HG03460 (cell line): ENCODE data around the gene TMEM151B.

ENCODE experiments used
- ATAC-seq: cut with Tn5 transposase; IDR thresholded peaks from one replicate; pipeline ENCODE4 v1.9.1; 2021; ENCODE audit not compliant: unreplicated experiment

Gene TMEM151B

DNA sequence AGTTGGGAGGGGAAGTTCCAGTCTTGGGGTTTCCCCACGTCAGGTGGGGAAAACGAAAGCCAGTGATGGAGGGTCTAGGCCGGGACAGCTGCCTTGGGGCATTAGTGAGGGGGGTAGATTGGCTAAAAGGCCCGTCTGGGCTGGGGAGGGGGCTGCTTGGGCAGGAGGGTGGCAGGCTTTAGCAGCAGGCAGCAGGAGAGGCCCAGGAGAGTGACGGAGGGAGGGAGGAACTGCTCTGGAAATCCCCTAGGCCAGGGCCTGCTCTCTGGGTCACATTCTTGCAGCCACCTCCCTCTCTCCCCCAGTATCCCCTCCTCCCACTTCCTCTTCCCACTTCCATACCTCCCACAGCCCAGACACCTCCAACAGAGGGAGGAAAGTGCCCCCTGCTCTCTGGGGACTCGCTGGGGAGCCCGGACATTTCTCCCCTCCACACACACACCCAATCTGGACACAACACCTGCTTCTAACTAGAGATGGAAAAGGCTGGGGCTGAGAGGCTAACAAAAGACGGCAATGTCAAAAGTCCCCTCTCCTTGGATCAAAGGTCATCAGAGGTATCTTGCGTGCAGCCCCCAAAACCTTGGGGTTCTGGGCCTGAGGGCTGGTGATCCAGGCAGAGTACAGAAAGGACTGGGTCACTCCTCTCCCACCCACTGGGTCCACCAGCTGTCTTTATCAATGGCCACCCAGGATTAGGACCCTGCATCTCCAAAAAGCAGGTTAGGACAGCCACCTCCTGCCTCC lies 6.7 kb upstream of the TMEM151B start:
- ATAC-seq, result no peak

DNA sequence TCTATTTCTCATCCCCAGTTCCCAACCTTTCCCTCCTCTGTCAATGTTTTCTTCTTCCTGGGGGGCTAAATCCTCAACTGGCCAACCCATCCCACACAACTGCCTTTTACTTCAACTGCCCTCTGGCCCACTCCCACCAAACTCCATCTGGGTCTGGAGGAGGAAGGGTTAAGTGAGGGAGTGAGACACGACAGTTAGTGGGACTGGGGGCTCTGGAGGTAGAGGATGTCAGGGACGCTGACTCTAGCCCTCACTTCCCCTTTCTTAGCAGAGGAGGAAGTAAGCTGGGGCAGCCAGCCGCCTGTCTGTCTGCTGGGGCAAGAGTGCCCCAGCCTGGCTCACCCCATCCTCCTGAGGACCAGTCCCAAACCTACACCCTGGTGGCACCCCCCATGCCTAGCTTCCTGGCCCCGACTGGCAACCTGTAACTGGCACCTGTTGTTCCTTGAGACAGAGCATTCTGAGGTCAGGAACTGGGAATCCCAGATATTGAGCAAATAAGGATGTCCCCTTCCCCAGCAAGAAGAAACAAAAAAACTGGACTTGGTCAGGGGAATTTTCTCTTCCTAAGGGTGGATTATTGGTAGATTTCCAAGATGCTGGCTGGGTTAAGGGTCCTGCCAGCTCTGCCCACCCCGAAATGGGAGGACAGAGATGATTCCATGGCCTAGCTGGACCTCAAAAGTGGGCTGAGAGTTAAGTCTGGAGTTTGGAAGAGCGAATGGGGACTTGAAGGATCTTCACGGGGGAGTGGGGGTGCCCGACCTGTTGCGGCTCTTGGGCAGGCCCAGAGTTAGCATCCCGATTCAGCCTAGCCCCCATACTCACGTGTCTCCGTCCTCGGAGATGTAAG lies 5.9 kb upstream of the TMEM151B start:
- ATAC-seq, result peak; percentile 40

DNA sequence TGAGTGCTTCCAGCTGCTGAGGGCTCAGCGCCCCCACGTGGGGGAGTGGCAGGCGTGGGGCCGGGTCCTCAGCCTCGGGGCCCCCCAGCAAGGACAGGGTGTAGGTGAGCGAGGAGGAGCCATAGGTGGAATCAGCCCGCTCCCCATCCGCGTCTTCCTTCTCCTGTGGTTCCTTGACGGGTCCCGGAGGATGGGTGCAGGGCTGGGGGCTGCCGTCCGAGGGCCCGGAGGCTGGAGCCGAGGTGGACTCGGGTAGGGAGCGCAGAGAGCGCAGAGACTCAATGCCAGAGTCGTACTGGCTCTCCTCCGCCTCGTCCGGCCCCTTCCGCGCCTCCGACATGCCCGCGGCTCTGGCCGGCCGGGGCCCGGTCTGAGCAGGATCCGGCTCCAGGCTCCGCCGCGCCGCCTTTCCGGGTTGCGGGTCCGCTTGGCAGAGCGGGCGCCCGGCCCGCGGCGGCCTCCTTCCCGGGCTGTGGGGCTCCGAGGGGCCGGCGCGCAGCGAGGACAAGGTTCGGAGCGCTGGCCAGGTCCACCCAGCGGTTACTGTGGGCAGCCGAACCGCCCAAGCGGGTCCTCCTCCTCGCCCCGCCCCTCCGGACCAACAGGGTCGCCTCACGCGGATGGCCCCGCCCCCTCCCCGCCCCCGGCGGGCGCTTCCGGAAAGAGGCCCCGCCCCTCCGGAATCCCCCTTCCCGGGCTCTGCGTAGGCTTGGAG lies 5.1 kb upstream of the TMEM151B start, which contains the start of gene NFKBIE:
NFKBIE (minus strand) TSS at position 545 of the 715 bp plus-strand sequence; CDS start at position 340, 205 bp downstream.
- ATAC-seq, result no peak

DNA sequence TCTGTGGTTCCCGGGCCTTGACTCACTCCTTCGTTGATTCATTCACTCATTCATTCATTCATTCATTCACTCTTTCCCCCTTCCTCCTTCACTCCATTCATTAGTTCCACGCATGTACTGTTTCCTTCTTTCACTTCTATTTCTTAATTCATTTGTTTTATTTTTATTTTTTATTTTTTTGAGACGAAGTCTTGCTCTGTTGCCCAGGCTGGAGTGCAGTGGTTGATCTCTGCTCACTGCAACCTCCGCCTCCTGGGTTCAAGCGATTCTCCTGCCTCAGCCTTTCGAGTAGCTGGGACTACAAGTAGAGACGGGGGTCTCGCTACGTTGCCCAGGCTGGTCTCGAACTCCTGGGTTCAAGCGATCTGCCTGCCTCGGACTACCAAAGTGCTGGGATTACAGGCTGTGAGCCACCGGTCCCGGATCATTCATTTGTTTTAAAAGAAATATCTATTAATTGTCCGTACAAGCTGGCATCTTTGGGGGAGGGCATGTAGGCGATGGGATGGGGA lies 4.5 kb upstream of the TMEM151B start:
- no peak for ATAC-seq

DNA sequence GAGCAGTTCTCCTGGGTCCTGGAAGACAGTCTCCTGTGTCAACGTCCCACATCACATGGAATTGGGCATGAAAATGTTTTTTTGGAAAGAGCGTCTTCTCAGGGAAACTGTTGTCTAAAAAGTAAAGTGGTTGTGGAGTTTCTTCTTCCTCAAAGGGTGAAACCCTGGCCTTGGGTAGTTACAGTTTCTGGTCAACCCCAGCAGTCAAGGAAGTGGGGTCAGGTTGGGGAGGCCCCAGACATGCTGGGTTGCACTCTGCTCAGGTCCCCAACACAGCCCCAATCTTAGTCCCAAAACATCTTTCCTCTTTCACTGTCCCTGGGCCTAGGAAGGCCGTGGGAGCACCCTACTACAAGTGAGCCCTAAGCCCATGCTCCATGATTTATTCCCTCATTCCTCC lies 3.9 kb upstream of the TMEM151B start:
- no peak for ATAC-seq

DNA sequence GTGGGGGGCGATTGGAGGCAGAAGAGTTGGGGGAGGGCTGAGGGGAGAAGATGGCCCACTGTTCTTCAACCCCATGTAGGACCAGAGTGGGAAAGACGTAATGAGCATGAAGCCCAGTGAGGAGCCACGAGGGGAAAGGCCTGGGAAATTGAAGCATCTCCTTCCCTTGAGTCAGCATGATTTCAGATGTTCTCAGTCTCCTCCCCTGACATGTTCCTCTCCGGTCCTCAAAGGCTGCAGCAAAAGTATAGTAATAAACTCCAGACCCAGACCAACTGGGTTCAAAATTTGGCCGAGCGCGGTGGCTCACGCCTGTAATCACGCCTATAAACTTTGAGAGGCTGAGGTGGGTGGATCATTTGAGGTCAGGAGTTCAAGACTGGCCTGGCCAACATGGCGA lies 3.0 kb upstream of the TMEM151B start:
- ATAC-seq, result no peak

DNA sequence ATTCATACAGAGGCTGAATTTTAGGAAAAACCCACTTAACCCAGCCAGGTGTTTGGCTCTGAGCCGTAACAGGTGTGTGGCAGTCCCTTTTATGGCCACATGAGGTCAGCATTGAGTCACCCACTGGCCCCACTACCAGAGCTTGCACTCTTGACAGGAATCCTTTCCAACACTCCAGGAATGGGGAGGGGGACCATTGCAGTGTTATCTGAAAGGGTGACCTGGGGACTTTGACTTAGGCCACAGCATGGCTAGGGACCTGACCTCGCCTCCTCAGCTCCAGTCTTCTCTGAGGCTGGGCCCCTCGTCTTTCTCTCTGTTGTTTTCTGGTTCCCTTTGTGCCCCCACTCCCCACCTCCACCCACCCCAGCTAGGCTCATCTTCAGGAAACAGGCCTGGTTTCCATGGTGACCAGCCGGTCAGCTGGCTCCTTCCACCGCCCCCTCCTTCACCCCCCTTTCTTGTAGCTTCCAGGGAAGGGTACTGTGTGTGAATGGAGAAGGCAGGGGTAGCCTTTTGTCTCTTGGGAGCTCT lies 2.1 kb upstream of the TMEM151B start:
- ATAC-seq, result no peak

DNA sequence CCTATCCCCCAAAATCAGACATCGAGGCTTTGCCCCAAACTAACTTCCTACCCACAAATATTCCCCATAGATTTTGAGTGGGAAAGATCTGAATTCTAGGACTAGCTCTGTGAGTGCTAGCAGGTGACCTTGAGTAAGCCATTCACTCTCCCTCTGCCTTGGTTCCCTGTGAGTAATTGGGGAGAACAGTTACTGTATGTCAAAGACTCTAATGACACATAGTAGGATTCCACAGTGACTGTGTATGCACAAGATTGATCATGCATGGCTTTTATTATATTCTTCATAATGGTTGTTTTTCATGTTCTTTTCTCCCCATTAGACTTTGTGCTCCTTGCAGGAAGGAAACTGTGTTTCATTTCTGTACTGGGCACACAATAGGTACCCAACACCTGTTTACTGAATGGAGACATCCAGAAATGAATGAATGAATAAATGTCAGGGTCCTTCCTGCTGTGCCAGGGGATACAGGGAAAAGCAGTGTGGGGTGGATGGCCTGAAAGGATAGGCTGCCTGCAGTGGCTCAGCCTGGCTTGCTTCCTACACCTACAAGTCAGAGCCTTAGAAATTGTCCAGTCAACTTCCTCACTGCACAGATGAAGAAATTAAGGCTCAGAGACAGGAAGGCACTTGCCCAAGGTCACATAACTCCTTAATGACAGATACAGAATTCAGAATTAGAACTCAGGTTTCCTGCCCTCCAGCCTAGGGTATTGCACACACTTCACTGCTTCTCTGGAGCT lies 901 bp upstream of the TMEM151B start:
- ATAC-seq, result no peak

DNA sequence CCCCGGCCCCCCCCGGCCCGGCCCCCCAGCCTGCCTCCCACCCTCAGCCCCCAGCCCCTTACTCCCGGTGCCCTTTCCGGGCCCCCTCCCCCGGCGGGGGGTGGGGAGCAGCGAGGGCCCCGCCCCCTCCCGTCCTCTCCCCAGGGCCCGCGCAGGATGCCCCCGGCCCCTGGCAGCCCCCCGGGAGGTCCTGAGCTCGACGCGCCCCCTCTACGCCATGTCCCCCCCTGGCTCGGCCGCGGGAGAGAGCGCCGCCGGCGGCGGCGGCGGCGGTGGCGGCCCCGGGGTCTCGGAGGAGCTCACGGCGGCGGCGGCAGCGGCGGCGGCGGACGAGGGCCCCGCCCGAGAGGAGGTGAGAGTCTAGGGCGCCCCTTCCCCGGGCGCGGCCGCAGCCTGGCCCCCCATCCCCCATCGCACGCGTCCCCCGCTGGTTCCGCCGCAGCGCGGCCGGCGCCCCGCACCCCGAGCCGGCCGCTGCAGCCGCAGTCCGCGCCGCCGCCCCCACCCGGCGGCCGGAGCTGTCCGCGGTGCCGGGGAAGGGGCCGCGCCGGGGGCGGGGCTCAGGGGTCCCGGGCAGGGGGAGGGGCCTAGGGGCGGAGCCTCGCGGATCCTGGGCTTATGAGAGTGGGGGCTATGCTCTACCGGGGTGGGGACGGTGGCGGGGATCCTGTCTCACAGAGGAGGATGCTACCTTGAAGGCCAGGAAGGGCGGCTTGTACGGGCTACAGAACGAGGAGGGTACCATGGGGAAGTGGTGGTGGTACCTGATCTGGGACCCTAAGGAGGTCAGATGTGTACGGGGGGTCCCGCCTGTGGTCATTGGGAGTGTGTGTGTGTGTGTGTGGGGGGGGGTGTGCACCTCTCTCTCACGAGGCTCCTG lies 516 bp downstream of the TMEM151B start:
- no peak for ATAC-seq

DNA sequence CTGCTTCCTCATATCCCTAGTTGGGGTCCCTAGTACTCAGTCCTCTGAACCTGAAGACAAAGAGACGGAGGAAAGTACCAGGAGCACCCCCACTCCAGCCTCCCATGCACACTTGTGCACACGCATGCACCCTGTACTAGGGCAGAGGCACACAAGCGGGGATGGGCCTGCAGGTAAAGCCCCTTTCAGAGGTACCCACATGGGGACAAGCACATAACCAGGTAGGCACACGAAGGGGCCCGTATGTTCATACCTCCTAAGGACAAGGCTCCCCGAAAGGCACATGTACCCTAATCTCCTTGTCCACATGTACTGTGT lies 1.1 kb downstream of the TMEM151B start:
- no peak for ATAC-seq

DNA sequence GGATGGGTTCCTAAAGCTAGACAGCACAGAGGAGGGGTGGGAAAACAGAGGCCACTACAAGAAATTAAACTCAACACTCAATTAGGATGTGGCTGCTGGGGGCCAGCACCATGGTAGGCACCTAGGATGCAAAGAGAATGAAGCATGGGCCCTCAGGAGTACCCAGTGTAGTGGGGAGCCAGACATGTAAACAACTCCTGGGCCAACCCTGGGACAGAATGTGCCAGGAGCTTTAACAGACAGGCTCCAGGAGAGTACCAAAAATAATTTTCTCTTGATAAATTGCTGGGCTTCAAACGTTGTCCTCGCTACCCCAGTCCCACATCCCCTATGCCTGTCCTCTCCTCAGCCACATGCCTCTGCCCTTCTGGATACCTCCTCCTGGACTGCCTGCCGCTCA lies 1.7 kb downstream of the TMEM151B start:
- ATAC-seq, result no peak

DNA sequence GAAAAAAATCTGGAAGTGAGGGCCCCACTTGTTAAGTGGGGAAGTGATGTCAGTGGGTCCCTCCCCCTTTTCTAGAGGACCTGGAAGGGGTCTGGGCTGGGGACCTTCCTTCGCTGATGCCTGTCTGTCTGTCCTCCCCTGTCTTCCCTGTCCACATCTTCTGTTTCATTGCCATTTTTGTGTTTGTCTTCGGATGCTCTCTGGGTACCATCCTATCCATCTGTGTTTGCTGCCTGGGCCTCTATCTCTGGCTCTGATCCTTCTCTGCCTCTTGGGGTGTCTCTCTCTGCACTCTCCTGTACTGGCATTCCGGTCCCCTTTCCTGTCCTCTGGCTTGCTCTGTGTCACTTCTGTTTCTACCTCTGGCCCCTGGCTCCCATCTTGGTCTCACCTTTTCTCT lies 2.3 kb downstream of the TMEM151B start:
- ATAC-seq, result no peak

DNA sequence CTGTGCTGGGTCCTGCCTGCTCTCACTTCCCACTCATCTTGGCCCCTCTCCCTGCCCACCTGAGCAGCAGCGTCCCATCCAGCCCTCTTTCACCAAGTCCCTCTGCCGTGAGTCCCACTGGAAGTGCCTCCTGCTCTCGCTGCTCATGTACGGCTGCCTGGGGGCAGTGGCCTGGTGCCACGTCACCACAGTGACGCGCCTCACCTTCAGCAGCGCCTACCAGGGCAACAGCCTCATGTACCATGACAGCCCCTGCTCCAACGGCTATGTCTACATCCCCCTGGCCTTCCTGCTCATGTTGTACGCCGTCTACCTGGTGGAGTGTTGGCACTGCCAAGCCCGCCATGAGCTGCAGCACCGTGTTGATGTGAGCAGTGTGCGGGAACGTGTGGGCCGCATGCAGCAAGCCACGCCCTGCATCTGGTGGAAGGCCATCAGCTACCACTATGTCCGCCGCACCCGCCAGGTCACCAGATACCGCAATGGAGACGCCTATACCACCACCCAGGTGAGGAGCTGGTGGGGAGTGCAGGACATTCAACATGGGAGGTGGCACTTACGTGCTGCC lies 2.8 kb downstream of the TMEM151B start:
- ATAC-seq, result no peak

DNA sequence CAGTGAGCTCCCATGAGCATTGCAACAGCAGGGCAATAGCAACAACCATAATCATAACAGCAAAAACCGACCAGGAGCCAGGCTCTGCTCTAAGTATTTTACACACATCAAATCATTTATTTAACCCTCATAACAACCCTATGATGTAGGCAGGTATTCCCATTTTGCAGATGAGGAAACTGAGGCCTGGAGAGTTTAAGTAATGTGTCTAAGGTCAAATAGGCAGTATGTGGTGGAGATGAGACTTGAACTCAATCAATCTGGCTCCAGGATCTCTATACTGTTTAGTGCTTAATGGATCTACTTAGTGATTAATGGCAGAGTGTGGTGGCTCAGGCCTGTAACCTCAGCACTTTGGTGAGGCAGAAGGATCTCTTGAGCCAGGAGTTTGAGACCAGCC lies 3.4 kb downstream of the TMEM151B start:
- ATAC-seq, result no peak

DNA sequence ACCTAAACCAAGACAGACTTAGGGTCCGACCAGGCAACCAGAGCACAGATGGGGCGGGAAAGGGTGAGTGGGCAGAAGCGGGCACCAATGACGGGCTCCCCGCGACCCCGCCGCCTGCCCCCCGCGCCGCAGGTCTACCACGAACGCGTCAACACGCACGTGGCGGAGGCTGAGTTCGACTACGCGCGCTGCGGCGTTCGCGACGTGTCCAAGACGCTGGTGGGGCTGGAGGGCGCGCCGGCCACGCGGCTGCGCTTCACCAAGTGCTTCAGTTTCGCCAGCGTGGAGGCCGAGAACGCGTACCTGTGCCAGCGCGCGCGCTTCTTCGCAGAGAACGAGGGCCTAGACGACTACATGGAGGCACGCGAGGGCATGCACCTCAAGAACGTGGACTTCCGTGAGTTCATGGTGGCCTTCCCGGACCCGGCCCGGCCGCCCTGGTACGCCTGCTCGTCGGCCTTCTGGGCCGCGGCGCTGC lies 5.1 kb downstream of the TMEM151B start:
- no peak for ATAC-seq

DNA sequence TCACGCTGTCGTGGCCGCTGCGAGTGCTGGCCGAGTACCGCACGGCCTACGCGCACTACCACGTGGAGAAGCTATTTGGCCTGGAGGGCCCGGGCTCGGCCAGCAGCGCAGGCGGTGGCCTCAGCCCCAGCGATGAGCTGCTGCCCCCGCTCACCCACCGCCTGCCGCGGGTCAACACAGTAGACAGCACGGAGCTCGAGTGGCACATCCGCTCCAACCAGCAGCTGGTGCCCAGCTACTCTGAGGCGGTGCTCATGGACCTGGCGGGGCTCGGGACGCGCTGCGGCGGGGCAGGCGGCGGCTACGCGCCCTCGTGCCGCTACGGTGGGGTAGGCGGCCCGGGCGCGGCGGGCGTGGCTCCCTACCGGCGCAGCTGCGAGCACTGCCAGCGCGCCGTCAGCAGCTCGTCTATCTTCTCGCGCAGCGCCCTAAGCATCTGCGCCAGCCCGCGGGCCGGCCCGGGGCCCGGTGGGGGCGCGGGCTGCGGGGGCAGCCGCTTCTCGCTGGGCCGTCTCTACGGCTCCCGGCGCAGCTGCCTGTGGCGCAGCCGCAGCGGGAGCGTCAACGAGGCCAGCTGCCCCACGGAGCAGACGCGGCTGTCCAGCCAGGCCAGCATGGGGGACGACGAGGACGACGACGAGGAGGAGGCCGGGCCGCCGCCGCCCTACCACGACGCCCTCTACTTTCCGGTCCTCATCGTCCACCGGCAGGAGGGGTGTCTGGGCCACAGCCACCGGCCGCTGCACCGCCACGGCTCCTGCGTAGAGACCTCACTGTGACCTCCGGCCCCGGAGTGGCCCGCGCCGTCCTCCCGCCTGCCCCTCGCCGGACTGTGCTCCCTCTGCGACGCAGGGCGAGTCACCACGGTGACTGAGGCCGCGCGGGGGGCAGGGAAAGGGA lies 5.7 kb downstream of the TMEM151B start:
- no peak for ATAC-seq

DNA sequence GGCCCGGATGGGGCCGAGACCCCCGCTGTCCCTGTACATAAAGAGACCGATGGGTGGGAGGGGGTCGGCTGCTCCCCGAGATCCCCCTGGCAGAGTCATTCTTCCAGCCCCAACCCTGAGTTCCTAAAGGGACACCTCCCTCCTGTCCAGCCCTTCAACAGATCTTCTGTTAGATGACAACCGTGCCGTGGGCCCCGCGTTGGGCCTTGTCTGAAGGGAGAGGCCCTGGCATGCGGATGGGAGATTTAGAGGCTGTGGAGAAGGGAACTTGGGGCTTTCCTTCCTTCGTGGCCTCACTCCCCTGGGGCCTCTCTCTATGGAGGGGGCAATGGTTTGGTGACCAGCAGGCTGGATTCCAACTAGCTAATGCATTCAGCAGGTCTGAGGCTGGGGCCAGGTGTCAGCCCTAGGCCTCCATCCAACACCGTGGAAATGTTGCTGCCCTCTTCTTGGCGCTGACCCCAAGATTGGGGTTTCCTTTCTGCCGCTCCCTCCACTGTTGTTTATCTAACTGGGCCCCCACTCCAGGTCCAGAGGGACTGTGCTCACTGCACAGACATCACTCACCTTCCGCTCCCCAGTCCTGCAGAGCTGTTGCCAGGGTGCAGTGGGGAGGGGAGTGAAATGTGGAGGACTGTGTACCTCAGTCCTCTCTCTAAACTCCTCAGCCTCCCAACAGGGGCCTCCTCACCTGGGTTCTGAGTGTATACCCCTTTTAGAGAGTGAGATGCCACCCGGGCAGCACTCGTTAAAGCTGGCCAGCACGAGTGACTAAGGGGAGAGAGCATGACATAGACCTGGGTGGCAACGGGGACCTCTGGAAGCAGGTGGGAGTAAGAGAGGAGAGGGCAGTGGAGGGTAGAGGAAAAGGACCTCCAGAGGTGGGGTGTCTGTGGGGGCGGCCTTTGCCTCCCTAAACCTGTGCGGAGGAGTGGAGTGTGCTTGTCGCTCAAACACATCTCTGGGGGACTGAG lies 6.7 kb downstream of the TMEM151B start:
- no peak for ATAC-seq
